NCI-H2196 treated with DMSO at 0.1 percent for 48 hours (cell line): ENCODE data around the gene RLF.

Experiments
- DNase-seq: peaks from one replicate; lab custom pipeline; 2025; ENCODE audit not compliant: unreplicated experiment; lab: John Stamatoyannopoulos, UW

Gene RLF

DNA sequence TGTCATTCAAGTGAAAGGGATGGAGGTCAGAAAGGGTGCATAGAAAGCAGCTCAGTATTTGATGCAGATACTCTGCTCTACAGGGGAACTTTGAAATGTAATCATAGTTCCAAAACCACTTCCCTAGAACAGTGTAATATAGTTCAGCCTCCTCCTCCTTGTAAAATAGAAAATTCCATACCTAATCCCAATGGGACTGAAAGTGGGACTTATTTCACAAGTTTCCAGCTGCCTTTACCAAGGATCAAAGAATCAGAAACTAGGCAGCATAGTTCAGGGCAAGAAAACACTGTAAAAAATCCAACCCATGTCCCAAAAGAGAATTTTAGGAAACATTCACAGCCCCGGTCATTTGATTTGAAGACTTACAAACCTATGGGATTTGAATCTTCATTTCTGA is 78.4 kb downstream of the RLF start:
- DNase-seq: no peak

DNA sequence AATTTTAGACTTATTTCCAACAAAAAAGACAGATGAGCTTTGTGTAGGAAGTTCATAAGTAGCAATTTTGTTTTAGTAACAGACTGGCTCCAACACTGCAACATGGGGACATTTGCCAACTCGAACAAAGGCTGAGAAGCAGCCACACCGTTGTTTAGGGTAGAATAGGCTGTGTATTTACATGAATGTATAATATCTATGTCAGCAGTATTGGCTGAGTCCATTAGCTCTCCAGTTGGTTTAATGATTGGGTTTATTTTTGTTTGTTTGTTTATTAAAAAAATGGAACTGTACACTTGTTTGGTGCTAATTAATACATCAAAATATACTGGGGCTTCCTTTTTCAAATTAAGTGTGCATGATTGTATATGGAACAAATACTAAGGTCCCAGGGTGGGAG is 79.2 kb downstream of the RLF start:
- DNase-seq: no peak

DNA sequence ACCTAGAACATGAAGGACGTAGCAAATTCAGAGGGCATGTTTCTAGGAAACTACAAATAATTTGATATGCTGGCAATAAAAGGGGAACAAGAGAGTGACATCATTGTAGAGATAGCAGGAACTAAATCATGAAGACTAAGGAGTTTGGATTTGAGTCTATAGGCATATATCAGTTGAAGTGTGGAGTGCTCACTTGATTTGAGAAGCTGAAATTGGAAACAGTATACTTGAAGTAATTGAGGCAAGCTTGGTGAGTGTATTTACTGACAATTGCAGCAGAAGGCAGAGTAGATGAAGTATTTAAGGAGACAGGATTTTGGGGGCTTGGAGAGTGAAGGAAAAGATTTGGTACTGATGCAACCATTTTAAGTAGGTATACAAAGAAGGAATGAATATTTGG is 80.2 kb downstream of the RLF start:
- no peak for DNase-seq

DNA sequence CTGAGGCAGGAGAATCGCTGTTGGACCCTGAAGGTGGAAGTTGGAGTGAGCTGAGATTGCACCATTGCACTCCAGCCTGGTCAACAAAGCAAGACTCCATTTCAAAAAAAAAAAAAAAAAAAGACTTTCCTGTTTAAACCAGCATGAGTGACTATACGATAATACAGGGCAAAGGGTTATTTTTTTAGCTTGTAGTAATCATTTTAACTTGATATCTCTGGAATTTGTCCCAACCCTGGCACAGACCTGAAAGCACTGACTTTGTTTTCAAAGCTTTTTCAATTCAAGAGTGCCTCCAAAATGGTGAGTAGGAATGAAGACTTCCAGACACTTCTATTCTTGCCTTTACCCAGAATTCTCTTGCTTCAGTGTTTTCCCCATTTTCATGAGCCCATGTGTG is 82.2 kb downstream of the RLF start:
- DNase-seq: no peak

DNA sequence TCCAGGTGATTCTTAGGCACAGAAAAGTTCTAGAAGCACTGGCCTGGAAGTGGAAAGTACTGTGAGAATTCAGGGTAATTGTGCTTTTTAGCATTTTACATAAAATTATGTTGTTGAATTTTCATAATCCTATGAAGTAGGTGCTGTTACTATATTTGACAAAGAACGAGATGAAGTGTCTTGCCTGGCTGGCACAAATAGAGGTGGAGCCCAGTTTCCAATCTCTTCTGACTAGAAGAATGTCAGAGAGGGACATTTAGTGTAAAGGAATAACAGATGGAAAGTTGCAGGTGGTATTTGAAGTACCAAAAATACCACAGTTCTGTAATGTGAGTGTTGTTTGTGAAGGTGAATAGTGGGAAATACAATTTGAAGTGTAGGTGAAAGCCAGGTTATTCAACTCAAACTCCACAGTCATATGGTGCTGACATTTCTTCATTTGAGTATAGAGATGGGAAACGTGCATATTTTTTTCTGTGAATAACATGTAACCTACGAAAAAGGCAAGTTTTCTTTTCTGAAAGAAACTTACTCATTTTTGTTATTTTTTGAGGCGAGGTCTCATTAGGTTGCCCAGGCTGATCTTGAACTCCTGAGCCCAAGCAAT is 83.1 kb downstream of the RLF start:
- DNase-seq: no peak

DNA sequence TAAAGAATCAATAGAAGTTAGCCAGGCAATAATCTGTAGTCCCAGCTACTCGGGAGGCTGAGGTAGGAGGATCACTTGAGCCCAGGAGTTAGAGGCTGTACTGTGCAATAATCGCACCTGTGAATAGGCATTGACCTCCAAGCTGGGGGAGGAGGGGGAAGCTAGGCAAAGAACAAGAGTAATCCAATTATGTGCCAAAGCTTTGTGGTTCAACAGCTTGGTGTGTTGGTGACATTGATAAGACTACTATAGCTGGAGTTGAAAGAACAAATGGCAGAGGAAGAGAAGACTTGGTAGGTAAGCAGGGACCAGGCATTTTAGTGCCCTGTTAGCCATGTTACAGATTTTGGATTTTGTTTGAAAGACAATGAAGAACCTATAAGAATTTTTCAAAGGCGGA is 84.5 kb downstream of the RLF start:
- DNase-seq: no peak

DNA sequence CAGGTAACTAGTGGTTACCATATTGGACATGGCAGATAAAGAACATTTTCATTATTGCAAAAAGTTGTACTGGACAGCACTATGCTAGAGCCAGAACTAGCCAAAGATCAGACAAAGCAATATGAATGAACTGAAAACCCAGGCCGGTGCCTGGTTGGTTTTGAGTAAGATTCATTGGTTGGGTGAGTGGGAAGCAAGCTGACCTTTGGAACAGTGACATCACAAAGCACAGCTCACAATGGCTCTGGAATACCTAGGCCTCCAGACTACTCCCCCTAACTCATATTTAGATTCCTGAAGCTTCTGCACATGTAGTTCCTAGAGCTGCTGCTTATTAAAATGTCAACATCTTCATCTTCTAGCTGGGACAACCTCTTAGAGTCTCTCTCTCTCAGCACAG is 86.5 kb downstream of the RLF start, which contains the start of gene TMCO2:
TMCO2 (plus strand) TSS at position 283 of the 400 bp plus-strand sequence; CDS start at position 340, 57 bp downstream.
- no peak for DNase-seq

DNA sequence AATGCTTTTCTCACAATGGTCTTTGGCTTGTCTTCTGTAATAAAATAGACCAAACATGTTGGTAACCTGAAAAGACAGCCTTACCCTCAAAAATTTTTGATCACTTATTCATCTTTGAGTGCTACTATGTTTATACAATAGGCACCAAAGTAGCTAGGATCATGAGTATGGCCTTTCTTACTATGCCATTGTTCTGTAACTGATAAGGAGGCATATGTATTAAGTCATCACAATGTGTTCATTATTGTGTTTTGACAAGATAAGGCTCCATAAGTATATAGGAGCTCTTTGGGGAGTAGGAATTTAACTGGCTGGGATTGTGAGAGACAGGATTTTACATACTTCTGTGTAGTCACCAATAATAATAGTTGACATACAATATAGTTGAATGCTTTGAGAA is 87.2 kb downstream of the RLF start:
- no peak for DNase-seq

DNA sequence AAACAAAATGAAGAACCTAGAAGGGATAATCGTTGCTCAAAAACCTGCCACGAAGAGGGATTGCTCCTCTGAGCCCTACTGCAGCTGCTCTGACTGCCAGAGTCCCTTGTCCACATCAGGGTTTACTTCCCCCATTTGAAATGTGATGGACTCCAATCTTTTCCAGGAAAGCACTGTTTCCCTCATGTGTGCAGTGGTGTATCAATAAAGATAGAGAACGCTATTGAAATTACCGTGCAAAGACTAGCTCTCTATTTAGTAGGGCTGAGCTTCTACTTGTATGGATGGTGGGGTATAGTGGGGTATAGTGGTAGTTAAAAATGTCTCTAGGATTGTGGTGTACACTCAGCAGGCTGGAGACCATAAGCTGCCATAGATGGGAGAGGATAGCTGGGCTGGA is 90.3 kb downstream of the RLF start:
- no peak for DNase-seq

DNA sequence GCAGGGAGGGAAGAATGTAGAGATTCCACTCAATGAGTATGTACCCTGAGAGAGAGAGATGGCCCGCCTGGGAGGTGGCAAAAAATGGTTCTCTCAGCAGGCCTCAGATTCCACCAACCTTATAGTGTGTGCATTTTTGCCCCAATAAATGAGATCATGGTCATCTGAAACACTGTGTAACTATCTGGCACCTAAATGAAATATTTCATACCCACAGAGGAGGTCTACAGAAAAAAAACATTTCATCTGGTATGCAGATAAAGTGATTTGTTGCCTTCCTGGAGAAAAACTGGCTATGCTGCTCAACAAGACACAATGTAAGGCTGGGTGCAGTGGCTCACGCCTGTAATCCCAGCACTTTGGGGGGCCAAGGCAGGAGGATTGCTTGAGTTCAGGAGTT is 91.4 kb downstream of the RLF start:
- no peak for DNase-seq

DNA sequence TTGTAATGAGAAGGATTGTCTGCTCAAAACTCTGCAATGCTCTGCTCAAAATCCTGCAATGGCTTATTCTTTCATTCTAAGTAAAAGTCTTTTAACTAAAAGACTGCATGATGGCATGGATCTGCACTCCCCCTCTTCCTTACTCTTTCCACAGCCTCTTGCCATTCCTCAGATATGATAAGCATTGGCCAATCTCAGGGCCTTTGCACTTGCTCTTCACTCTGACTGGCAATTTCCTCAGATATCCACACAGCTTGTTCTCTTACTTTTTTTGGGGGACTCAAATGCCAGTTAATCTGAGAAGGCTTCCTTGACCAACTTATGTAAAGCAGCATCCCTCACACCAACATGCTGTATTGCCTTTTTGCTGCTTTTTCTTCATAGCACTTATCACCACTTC is 94.0 kb downstream of the RLF start:
- no peak for DNase-seq

DNA sequence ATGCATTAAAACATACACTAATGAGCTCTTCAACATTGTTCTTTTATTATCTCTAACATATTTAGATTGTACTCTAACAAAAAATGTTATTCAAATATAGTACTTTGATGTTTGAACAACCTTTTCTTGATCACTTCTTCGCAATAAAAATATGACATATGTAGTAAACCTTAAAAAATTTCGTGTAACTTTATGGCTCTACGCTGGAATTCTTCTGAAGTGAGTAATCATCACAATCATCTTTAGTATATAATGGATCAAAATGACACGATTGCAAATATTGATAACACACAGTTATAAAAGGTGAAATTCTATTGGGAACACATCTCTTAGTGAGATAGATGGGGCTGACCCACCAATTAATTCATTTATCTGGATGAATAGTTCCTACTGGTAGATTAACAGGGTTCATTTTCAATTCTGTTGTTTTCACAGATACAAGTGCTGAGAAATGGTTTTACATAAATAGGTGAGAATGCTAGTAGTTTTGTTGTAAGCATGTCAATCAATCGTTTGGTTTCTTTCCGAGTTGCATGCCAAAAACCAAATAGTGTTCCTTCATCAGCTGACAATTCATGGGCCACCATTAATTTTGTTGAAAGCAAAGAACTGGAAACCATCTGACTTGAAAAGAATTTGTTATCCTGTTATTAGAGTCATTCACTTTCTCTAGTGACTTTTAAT is 95.4 kb downstream of the RLF start:
- no peak for DNase-seq

DNA sequence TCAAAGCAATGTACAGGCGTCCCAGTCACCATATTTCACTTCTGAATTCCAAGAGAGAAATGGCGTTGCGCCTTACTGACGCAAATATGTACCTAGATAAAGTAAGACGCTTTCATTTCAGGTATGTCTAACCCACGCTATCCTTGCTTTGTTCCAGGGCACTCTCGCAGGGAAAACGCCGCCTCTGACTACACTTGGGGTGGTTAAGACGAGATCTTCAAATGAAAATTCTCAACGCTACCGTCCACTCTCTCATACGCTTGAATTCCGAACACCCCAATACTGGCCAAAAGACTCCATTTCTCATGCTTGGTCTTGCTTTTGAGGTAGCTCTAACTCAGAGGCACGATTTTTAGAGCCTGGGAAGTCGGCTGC is 96.1 kb downstream of the RLF start:
- DNase-seq: no peak

DNA sequence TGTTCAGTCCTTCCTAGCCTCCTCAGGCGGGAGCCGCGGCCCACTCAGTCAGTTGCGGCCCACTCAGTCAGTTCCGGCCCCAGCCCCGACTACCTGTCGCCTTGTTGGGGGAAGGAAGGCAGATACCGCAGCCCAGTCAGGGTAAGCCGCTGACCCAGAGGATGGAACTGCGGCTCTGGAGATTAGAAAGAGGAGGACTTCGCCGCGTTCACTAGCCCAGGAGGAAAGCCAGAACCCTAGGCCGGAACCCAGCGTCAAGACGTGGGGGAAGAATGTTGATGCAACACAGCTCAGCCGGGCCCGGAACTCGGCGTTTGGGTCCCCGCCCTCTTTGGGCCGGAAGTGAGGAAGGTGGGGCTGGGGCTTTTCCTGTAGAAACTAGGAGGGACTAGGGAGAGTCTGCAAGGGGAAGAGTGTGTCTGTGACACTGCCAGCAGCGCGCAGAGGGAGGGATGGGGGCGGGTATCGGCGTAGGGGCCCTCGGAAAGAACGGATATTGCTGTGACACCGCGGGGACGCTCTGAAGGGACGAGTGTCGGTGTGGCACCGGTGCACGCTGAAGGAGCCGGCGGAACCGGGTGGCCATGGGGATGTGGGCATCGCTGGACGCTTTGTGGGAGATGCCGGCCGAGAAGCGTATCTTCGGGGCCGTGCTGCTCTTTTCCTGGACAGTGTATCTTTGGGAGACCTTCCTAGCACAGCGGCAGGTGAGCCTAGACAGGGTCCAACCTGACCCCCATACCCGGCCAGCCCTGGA is 96.7 kb downstream of the RLF start, which contains the start of gene ZMPSTE24:
ZMPSTE24 (plus strand) TSS at position 549 of the 757 bp plus-strand sequence; CDS start at position 585, 36 bp downstream.
- peak; percentile 91 for DNase-seq

DNA sequence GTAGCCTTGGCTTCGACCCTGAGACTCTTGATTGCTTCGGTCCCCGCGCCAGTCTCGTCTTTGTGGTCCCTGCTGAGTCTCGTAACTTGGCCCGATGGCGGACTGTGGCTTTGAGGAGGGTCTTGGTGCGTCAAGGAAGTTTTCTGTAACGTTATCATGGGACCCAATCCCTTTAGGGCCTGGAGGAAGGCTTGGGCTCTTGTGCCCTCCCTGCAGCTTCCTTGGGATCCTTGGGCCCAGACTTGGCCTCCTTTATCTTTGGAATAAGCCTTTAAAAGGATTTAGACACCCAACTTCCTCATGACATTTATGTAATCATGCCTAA is 97.2 kb downstream of the RLF start:
- DNase-seq: no peak

DNA sequence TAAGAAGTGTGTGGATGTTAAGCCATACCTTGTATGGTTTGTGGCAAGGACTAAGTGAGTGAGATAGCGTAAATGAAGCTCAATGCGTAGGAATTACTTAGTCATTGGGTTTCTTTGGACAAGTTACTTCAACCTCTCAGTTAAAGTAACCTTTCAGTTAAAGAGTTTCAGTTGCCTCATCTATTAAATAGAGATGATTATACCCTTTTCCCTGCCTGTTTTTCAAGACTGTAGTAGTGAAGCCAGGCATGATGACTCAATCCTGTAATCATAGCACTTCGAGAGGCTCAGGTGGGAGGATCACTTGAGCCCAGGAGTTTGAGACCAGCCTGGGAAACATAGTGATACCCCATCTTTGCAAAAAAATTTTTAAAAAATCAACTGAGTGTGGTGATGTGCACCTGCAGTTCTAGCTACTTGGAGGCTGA is 103.2 kb downstream of the RLF start:
- DNase-seq: no peak

DNA sequence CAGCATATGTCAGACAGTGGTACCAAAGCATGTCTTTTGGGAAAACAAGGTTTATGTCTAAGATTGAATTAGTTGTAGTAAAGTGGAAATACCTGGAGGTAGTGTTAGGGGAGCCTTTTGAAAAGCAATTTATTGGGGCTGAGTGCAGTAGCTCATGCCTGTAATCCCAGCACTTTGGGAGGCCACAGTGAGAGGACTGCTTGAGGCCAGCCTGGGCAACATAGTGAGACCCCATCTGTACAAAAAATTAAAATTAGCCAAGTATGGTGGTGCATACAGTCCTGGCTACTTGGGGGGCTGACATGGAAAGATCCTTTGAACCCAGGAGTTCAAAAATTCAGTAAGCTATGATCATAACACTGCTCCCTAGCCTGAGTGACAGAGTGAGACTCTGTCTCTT is 104.1 kb downstream of the RLF start:
- DNase-seq: no peak

DNA sequence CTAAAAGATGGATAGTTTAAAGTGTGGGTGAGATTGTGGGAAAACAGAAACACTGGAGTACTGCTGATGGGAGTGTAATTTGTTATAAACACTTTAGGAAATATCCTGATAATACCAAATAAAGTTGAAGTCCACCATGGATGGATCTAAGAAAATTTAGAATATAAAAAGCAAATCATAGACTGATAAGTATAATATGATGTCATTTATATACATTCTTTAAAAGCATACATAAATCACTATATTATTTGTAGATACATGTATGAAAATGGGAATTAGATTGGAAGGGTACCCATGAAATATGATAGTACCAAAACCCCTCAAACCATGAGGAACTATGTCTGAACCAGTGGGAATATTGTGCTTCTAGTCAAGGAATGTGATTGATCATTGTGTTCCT is 104.7 kb downstream of the RLF start:
- no peak for DNase-seq

DNA sequence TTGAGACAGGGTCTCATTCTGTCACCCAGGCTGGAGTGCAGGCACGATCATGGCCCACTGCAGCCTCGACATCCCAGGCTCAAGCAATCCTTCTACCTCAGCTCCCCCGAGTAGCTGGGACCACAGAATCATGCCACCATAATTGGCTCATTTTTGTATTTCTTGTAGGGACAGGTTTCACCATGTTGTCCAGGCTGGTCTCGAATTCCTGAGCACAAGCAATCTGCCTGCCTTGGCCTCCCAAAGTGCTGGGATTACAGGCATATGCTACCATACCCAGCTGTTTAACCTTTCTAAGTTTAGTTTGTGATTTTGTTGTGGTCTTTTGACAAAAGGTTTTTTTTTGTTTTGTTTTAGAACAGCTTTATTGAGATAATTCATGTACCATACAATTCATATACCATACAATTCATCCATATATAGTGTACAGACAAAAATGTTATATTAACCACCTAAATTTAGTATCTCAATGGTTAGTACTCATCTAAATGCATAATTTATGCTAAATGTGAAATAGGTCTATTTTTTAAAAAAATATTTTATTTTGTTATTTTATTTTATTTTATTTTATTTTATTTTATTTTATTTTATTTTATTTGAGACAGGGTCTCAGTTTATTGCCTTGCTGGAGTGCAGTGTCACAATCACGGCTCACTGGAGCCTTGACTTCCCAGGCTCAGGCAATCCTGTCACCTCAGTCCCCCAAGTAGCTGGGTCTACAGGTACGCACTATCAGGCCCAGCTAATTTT is 105.8 kb downstream of the RLF start:
- no peak for DNase-seq

DNA sequence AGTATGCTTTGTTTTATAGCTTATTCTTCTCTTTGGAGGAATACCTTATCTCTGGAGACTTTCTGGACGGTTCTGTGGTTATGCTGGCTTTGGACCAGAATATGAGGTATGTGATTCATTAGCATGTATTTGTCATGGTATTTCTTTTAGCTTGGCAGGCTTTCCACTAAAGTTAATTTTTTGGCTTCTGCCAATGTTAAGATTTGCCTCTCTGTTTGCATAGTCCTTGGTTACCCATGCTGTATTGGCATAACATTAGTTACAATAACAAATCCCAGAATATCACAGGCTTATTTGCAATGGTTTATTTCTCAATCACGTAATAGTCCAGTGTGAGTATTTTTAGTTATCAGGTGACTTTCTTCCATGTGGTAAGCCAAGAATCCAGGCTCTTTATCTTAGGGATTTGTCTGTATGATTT is 106.6 kb downstream of the RLF start:
- no peak for DNase-seq

DNA sequence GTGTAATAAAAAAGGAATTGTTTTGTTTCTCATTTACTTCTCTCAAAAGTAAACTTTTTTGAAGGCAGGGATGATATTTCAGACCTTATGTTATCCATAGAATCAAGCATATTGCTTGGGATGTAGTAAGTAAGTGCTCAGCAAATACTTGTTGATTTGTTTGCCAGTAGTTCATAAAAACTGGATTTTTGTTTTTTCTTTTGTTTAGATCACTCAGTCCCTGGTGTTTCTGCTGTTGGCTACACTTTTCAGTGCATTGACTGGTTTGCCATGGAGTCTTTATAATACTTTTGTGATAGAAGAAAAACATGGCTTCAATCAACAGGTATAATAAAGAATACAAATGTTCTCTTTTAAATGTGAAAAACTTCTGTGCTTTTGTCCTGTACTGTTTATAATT is 107.0 kb downstream of the RLF start:
- no peak for DNase-seq
